Urothelium cell line (cell line): Measurements from ENCODE around the gene C16orf92.

Experiments used
- DNase-seq: peaks from one replicate; pipeline ENCODE4 v3.0.0; 2011; ENCODE audit warnings: low spot score, mixed read lengths
- FAIRE-seq: peaks from 2 replicates; lab custom pipeline; 2011; peaks lifted over from hg19 to GRCh38; lab: Jason Lieb, UNC

The C16orf92 gene, protein sequence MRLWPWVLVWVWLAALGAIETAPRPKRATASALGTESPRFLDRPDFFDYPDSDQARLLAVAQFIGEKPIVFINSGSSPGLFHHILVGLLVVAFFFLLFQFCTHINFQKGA

DNA sequence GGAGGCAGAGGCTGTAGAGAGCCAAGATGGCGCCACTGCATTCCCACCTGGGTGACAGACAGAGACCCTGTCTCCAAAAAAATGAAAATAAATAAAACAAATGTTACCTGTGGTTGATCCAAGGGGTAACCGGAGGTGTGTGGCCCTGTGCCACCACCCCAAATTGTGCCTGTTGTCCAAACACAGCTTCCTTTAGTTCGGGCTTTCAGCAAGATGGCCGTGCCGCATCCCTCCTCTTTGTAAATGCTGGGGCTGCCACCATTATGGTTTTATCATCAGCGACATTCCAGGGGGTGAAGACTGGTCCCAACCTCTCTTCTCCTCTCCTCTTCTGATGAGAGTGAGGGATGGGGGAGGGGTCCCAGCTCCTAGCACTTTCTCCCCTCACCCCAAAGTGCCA lies at the start of gene C16orf92:
C16orf92 (plus strand) TSS at position 312 of the 400 bp plus-strand sequence. CDS start 143 bp downstream, outside the sequence.
- DNase-seq, result no peak
- FAIRE-seq, result no peak

DNA sequence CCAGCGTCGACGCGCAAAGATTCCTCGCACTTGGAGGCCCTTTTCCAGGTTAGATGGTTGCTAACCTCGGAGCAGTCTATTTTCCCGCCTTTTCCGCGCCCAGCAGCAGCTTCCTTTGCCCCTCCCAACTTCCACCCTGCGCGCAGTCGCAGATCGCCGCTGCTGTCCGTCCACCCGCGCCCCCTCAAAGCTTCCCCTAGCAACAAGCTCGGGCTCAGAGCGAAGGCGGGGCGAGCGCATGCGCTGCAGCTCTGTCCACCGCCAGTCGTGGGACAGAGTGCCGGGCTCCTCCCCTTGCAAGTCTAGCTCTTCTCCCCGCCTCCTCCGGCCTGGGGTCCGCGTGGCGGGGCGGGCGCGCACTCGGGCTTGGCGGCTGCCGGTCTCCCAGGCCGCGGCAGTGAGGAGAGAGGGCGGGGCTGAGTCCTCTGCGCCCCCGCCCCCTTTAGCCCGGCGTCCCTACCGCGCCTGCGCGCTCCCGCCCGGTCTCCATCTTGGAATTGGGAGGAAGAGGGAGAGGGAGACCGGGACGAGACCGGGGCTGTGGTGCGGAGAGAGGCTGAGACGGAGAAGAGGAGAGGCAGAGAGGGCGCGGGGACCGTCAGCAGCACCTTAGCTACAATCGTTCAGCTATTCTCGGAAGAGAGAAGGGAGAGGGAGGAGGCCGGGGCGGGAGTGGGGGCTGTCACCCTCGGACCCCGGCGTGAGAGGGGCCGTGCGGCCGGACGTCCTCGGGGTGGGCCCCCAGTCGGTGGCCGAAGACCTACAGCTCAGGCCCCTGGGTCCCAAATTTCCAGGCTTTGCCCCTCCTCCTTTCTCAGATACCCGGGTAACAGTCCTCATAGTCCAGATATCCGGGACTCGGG lies 49.4 kb upstream of the C16orf92 start, which contains the start of gene TAOK2:
TAOK2 (plus strand) TSS at position 485 of the 863 bp plus-strand sequence. CDS start 3,905 bp downstream, outside the sequence.
- DNase-seq (peak; percentile 98), FAIRE-seq (no peak)

DNA sequence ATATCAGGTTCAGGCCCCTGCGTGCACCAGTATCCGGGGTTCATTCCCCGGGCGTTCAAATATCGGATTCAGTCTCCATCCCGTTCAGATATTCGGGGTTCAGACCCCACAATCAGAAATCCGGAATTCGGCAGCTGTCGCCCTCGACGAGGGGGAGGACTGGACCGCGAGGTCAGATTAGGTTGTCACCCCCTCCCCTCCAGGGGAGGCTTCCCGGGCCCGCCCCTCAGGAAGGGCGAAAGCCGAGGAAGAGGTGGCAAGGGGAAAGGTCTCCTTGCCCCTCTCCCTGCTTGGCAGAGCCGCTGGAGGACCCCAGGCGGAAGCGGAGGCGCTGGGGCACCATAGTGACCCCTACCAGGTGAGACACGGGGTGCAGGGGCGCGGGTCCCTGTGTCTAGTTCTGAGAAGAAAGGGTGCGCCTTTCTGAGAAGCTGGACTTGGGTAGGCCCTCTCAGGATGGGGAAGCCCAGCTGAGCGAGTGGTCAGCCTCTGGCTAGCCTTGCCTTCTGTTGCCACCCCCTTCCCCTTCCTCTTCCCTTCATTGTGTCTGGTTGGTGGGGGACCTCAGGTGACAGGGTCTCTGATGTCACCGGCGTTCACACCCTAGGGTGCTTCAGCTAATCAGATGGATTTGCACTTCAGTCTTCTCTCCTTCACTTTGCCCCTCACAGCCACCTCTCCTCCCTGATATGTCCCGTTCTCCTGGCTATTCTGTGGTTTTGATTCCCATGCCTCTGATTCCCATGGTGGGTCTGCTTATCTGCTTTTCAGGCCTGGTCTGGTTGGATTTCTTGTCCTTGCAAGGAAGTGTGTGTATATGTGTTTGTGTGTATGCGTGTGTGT lies 48.5 kb upstream of the C16orf92 start:
- FAIRE-seq, result no peak

DNA sequence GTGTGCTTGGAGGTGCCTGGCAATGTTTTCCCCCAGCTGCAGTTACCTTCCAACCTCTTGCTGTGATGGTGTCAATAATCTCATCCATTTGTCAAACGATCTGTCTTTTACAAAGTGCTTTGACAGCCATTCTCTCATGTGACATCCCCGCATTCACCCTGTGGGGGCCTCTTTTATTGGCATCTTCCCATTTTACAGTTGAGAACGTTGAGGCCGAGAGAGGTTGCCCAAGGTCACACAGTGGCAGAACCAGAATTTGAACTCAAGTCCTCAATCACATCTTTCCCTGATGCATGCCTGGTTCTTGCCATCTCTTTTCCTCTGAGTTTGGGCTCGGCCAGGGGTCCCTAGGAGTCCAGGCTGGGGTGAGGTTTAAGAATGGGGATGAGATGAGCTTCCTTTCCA lies 47.9 kb upstream of the C16orf92 start:
- FAIRE-seq, result no peak
- DNase-seq, result no peak

More for the DNA sequence above, 48.5 kb upstream of the C16orf92 start:
- peak; percentile 12 for DNase-seq

DNA sequence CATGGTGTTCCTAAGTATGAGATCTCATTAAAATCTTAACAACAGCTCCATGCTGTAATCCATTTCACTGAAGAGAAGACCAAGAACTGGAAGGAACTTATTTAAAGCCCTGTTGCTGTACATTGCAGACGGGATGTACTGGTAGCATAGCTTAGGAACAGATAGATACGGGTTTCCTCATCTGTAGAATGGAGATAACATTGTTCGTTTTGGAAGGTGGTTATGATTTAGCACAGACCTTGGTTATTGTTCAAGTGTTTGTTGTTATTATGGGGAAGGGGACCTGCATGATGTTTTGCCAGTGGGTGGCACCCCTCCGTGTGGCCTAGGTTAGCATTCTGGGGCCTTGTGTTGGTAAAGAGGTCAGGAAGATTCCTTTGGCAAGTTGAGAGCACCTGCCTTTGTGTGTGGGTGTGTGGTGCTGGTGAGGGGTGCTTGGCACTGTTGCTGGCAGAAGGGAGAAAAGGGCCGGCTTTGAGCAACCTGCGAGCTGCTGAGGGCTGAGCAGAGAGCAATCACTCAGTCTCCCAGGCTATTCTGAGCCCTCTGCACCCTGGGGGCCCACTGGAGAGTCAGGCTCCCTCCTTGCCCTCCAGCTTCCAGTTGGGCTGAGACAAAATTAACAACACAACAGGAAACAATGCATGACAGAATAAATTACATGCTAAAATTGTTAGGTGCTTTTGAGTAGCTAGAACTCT lies 47.0 kb upstream of the C16orf92 start:
- FAIRE-seq, result no peak
- DNase-seq, result no peak

DNA sequence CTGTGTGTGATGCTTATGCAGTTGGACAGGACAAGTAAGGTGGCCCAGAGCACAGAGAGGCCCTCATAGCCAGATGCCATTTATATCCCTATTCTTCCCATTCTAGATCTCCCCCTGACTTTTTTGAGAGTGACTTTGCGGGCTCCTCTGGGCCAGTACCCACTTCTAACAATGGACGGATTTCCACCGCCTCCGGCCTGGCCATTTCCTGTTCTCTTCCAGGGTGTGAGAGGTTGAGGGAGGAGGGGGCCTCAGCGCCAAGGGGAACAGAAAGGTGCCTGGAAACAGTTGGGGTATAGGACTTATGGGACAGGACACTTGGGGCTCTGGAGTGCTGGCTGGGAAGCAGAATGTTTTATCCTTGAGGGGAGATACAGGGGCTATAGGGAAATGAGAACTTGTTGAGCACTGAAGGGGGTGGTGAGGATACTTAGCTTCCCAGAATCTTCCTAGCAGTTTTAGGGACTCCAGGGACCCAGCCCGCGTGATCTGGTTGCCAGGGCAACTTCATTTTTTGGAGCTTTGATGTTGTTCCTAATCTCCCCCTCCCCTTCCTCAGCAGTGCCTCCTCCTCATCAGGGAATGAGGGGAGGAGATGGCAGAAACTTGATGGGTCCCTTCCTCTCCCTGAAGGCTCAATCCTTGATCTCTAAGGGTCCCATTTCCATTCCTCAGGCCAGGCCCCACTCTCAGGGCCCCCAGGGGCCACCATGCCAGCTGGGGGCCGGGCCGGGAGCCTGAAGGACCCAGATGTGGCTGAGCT lies 45.8 kb upstream of the C16orf92 start:
- FAIRE-seq (no peak), DNase-seq (no peak)

DNA sequence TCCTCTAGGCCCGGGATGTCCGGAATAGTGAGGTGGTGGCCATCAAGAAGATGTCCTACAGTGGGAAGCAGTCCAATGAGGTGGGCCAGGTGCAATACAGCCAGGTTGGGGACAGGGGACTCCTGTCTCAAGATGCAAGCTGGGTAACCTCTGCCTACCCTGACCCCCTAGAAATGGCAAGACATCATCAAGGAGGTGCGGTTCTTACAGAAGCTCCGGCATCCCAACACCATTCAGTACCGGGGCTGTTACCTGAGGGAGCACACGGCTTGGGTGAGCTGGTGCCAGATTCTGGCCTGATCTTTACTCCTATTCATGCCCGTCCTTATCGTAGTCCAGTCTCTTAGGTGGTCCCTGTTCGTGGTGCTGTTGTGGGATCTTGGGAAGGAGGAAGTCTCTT lies 44.9 kb upstream of the C16orf92 start:
- FAIRE-seq (no peak), DNase-seq (no peak)

DNA sequence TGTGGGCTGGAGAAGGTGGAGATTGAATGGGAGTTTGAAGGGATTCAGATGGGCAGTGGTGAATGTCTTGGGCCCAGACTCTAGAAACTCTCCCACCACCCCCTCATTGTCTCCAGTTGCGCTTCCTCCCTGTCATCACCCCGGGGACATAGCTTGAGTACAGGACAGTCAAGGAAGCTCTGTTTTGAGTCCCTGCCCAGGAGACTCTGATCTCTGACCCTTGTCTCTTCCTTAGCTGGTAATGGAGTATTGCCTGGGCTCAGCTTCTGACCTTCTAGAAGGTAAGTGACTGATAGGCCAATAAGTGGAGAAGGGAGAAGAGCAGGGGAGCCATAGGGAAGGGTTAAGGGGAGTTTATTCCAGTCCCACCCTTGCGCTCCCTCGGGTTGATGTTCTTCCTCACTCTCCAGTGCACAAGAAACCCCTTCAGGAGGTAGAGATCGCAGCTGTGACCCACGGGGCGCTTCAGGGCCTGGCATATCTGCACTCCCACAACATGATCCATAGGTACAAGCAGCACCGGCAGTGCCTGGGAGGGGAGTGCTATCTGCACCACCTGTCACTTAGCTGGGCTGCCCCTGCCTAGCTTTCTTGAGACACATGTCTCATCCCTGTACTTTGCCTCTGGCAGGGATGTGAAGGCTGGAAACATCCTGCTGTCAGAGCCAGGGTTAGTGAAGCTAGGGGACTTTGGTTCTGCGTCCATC lies 44.3 kb upstream of the C16orf92 start:
- FAIRE-seq (no peak), DNase-seq (no peak)

DNA sequence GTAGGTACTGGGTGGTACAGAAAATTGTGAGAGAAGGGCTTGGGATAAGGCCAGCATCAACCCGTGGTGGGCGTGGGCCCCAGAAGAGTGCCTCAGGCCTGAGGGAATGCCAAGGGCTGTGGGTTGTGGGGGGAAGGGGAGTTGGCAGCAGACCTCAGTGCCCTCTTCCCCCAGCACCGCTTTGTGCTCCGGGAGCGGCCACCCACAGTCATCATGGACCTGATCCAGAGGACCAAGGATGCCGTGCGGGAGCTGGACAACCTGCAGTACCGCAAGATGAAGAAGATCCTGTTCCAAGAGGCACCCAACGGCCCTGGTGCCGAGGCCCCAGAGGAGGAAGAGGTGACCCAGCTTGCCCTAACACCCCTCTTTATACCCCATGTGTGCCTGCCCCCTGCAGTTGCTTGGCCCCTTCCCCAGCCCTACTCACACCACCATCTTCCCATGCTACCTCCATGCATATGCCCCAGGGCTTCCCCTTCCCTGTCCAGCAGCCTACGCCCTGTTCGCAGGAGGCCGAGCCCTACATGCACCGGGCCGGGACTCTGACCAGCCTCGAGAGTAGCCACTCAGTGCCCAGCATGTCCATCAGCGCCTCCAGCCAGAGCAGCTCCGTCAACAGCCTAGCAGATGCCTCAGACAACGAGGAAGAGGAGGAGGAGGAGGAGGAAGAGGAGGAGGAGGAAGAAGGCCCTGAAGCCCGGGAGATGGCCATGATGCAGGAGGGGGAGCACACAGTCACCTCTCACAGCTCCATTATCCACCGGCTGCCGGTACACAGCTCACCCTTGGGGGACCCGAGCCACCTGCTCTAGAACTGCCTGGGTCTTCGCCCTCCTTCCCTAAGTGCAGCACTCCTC lies 40.2 kb upstream of the C16orf92 start:
- DNase-seq (no peak), FAIRE-seq (no peak)

DNA sequence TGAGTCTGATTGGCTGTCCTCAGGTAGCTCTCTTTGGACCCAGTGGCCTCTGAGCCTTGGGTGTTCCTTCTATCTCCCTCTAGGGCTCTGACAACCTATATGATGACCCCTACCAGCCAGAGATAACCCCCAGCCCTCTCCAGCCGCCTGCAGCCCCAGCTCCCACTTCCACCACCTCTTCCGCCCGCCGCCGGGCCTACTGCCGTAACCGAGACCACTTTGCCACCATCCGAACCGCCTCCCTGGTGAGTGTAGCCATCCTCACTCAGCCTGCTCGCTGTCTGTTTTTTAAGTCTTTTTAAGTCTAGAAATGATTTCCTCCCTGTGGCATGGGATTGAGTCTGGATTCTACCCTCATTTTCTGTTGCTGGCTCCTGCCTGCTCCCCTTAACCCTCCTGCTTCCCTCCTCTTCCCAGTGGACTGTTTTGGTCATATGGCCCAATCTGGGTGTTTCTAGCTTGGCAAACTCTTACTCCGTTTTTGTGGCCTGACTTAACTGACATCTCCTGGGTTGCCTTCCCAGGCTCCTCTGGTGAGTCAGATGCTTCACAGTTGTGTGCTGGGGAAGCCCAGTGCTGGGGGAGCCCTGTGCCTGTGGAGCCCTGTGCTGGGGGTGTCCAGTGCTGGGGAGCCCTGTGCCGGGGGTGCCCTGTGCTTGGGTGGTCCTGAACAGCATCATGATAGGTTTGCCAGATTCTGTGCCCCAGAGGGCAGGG lies 39.4 kb upstream of the C16orf92 start:
- FAIRE-seq (no peak), DNase-seq (no peak)

DNA sequence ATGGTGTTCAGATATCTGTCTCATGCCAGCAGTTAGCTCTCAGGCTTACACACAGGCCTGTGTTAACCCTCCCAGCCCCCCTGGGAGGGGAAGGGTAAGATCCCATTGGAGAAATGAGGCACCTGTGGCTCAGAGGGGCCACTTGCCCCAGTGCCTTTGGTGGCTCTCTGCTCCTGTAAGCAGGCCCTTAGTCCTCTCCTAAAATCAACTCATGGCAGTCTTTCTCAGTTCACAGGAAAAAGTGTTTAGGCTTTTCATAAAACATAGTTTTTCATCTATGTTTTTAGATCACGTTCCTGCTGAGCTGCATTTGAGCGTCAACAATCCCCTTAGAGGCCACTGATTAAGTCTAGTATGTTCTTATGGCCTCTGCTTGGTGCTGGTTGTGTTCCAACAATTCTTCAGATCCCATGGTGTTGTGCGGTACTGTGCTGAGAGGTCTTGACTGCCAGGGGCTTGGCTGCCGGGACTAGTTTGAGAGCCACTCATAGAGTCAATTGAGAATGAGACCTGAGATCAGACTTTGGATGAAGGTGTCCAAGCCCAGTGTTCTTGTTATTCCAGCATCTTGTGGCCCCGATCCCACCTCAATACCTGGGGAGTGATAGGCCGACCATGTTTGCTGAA lies 38.7 kb upstream of the C16orf92 start:
- no peak for FAIRE-seq
- DNase-seq, result no peak

DNA sequence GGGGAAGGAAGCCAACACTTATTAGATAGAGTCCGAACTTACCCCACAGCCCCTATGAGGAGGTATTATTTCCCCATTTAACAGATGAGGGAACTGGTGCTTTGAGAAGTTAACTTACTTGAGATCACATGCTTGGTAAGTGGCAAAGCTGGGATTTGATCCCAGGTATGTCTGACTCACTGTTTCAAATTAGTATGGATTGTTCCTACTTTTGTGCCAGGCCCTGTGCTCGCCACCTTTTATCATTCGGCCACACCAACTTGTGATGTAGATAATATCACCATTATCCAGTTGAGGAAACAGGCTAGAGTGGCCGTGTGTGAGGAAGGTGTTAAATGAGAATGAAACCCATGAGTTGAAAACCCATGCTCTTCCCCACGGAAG lies 38.2 kb upstream of the C16orf92 start:
- DNase-seq (no peak), FAIRE-seq (no peak)

DNA sequence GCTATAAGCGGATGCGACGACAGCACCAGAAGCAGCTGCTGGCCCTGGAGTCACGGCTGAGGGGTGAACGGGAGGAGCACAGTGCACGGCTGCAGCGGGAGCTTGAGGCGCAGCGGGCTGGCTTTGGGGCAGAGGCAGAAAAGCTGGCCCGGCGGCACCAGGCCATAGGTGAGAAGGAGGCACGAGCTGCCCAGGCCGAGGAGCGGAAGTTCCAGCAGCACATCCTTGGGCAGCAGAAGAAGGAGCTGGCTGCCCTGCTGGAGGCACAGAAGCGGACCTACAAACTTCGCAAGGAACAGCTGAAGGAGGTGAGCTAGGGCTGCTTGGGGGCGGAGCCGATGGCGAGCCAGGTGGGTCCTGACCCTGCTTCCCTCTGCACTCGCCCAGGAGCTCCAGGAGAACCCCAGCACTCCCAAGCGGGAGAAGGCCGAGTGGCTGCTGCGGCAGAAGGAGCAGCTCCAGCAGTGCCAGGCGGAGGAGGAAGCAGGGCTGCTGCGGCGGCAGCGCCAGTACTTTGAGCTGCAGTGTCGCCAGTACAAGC lies 37.7 kb upstream of the C16orf92 start:
- FAIRE-seq (no peak), DNase-seq (no peak)

DNA sequence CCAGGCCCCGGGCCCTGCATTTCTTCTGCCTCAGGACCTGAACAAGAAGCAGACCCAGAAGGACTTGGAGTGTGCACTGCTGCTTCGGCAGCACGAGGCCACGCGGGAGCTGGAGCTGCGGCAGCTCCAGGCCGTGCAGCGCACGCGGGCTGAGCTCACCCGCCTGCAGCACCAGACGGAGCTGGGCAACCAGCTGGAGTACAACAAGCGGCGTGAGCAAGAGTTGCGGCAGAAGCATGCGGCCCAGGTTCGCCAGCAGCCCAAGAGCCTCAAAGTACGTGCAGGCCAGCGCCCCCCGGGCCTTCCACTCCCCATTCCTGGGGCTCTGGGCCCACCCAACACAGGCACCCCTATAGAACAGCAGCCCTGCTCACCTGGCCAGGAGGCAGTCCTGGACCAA lies 36.8 kb upstream of the C16orf92 start:
- DNase-seq, result no peak
- FAIRE-seq, result no peak

DNA sequence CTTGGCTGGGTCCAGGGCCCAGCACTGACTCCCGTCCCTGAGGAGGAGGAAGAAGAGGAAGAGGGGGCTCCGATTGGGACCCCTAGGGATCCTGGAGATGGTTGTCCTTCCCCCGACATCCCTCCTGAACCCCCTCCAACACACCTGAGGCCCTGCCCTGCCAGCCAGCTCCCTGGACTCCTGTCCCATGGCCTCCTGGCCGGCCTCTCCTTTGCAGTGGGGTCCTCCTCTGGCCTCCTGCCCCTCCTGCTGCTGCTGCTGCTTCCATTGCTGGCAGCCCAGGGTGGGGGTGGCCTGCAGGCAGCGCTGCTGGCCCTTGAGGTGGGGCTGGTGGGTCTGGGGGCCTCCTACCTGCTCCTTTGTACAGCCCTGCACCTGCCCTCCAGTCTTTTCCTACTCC lies 36.1 kb upstream of the C16orf92 start:
- FAIRE-seq (no peak), DNase-seq (no peak)

DNA sequence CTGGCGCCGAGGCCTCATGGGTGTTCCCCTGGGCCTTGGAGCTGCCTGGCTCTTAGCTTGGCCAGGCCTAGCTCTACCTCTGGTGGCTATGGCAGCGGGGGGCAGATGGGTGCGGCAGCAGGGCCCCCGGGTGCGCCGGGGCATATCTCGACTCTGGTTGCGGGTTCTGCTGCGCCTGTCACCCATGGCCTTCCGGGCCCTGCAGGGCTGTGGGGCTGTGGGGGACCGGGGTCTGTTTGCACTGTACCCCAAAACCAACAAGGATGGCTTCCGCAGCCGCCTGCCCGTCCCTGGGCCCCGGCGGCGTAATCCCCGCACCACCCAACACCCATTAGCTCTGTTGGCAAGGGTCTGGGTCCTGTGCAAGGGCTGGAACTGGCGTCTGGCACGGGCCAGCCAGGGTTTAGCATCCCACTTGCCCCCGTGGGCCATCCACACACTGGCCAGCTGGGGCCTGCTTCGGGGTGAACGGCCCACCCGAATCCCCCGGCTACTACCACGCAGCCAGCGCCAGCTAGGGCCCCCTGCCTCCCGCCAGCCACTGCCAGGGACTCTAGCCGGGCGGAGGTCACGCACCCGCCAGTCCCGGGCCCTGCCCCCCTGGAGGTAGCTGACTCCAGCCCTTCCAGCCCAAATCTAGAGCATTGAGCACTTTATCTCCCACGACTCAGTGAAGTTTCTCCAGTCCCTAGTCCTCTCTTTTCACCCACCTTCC lies 35.5 kb upstream of the C16orf92 start:
- DNase-seq (no peak), FAIRE-seq (no peak)
